Glutamatergic neuron (in vitro differentiated cells): Measurements from ENCODE around the gene C11orf91. TPM values are rescaled to one million over a fixed set of nuclear protein-coding genes. Genes with fewer than 3 reads are reported as not detected.

Source experiments
- DNase-seq: peaks from one replicate; pipeline ENCODE4 v3.0.0; 2022
- H3K27ac Mint-ChIP-seq: one replicate; pipeline ENCODE4 v1.8.0; 2020; ENCODE audit warnings: mild to moderate bottlenecking, mixed read lengths, inconsistent platforms; ENCODE audit not compliant: unreplicated experiment
- H3K27me3 Mint-ChIP-seq: one replicate; pipeline ENCODE4 v1.8.0; 2020; ENCODE audit warnings: mild to moderate bottlenecking, moderate library complexity, mixed read lengths, inconsistent platforms; ENCODE audit not compliant: unreplicated experiment
- H3K36me3 Mint-ChIP-seq: one replicate; pipeline ENCODE4 v1.8.0; 2020; ENCODE audit warnings: mild to moderate bottlenecking, mixed read lengths, inconsistent platforms; ENCODE audit not compliant: unreplicated experiment
- H3K4me1 Mint-ChIP-seq: one replicate; pipeline ENCODE4 v1.8.0; 2020; ENCODE audit warnings: mild to moderate bottlenecking, low read depth, mixed read lengths, inconsistent platforms; ENCODE audit not compliant: unreplicated experiment
- H3K4me3 Mint-ChIP-seq: one replicate; pipeline ENCODE4 v1.8.0; 2020; ENCODE audit warnings: mild to moderate bottlenecking, mixed read lengths, inconsistent platforms; ENCODE audit not compliant: unreplicated experiment
- H3K9me3 Mint-ChIP-seq: one replicate; pipeline ENCODE4 v1.8.0; 2020; ENCODE audit warnings: mild to moderate bottlenecking, moderate library complexity, mixed read lengths, inconsistent platforms; ENCODE audit not compliant: unreplicated experiment
- total RNA-seq: library from RNA; stranded (reverse); fragmentation: NEBNext Ultra II Directional; extraction: Animal tissue kit (Norgen Biotek cat#: 25700); gene quantifications from one replicate; pipeline ENCODE4 v1.2.1, GENCODE V29; 2021; ENCODE audit not compliant: unreplicated experiment
- TF ChIP-seq, protein P1 (sequence below): fragments of 200-600 bp; sonication (generic); IDR thresholded peaks from one replicate; pipeline ENCODE4 v1.5.0; 2021; ENCODE audit not compliant: partially characterized antibody, unreplicated experiment

Gene C11orf91
- total RNA-seq, 1 donor from 2014 or later = not detected

DNA sequence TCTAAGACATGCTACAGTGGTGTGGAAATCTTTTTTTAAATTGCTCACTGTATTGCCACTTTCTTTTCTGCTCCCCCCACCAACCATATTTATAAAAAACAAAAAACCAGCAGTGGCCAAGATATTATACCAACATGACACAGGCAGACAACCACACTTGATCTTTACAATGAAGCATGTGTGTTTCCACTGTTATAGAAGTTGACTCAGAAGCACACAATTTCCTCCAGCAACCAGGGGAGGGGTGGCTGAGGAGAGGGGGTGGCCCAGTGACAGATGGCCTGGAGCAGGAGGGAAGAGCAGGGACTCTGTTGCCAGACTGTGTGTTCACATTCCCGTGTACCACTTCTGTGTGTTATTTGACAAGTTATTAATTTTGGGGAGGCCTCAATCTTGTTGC, 20.8 kb upstream of the C11orf91 start:
- DNase-seq = no peak
- Mint-ChIP-seq H3K4me1 (peaks cover 54% of the 10 kb centered on the region), H3K9me3 (peaks cover 10% of the 10 kb centered on the region), H3K27me3 (peaks cover 10% of the 10 kb centered on the region), H3K27ac (peak overlapping the region; percentile 96), H3K4me3 (peak overlapping the region; percentile 76), H3K36me3 (peaks cover 10% of the 10 kb centered on the region)
- TF ChIP-seq, protein P1, sequence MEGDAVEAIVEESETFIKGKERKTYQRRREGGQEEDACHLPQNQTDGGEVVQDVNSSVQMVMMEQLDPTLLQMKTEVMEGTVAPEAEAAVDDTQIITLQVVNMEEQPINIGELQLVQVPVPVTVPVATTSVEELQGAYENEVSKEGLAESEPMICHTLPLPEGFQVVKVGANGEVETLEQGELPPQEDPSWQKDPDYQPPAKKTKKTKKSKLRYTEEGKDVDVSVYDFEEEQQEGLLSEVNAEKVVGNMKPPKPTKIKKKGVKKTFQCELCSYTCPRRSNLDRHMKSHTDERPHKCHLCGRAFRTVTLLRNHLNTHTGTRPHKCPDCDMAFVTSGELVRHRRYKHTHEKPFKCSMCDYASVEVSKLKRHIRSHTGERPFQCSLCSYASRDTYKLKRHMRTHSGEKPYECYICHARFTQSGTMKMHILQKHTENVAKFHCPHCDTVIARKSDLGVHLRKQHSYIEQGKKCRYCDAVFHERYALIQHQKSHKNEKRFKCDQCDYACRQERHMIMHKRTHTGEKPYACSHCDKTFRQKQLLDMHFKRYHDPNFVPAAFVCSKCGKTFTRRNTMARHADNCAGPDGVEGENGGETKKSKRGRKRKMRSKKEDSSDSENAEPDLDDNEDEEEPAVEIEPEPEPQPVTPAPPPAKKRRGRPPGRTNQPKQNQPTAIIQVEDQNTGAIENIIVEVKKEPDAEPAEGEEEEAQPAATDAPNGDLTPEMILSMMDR = no peak

DNA sequence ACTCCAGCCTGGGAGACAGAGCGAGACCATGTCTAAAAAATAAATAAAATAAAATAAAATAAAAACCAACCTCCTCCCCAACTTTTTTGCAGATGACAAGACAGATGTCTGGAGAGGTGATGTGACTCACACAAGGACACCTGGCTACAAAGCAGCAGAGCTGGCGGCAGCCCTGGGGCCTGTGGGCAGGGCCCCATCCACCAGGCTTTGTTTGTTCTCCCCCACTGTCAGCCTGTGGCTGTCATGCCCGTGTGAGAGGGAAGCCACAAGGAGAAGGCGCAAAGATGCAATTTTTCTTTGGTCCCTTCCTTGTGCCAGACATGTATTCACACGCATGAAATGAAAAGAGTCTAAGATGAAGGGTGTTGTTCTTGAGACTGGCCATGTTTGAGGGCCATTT, 19.0 kb upstream of the C11orf91 start:
- Mint-ChIP-seq H3K4me3 (no peak overlapping the region), H3K27ac (peak overlapping the region; percentile 70), H3K9me3 (peaks cover 10% of the 10 kb centered on the region), H3K36me3 (peaks cover 6% of the 10 kb centered on the region), H3K27me3 (peaks cover 6% of the 10 kb centered on the region), H3K4me1 (peaks cover 45% of the 10 kb centered on the region)
- TF ChIP-seq, protein P1 = no peak
- DNase-seq = no peak

DNA sequence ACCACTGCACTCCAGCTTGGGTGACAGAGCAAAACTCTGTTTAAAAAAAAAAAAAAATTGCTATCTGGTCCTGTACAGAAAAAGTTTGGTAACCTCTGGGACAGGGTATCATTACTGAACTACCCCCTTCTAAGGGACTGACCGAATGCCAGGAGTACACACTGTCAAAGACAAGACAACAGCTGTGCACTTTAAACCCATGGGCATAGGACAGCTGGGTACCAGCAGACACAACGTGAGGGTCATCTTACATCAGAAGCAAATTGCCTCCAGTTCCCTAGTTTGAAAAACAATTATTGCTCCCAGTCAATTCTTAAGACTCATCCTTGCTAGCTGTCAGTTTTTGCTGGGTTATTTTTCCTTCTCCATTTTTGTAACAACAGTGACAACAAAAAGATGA, 17.8 kb upstream of the C11orf91 start:
- no peak for DNase-seq
- H3K36me3 Mint-ChIP-seq = peaks cover 6% of the 10 kb centered on the region
- peaks cover 40% of the 10 kb centered on the region for H3K4me1 Mint-ChIP-seq
- no peak overlapping the region for H3K27ac Mint-ChIP-seq
- H3K9me3 Mint-ChIP-seq = peaks cover 10% of the 10 kb centered on the region
- TF ChIP-seq, protein P1 = no peak
- H3K27me3 Mint-ChIP-seq = peaks cover 6% of the 10 kb centered on the region
- H3K4me3 Mint-ChIP-seq = peak overlapping the region; percentile 63

DNA sequence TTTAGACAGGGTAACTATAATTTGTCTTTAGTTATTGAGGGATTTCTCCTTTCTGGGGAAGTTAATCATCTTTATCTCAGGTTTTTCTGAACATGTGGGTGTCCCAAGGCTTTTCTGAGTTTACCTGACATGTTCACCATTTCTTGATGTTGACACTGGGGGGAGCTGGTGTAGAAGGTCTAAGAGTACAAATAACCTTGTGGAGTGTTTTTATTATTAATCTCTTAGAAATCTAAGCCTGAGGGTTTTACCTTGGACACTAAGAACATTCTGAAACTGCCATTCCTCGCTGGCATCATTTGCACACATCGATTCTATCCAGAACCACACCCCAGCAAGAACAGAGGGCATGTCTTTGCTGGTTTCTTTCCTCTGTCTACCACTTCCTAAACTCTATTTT, 15.6 kb upstream of the C11orf91 start:
- TF ChIP-seq, protein P1 = peak; percentile 13
- peaks cover 4% of the 10 kb centered on the region for H3K9me3 Mint-ChIP-seq
- H3K27me3 Mint-ChIP-seq = no peaks in the 10 kb centered on the region
- H3K27ac Mint-ChIP-seq = no peak overlapping the region
- DNase-seq = no peak
- H3K4me1 Mint-ChIP-seq = peaks cover 20% of the 10 kb centered on the region
- H3K36me3 Mint-ChIP-seq = peaks cover 6% of the 10 kb centered on the region
- H3K4me3 Mint-ChIP-seq = no peak overlapping the region

DNA sequence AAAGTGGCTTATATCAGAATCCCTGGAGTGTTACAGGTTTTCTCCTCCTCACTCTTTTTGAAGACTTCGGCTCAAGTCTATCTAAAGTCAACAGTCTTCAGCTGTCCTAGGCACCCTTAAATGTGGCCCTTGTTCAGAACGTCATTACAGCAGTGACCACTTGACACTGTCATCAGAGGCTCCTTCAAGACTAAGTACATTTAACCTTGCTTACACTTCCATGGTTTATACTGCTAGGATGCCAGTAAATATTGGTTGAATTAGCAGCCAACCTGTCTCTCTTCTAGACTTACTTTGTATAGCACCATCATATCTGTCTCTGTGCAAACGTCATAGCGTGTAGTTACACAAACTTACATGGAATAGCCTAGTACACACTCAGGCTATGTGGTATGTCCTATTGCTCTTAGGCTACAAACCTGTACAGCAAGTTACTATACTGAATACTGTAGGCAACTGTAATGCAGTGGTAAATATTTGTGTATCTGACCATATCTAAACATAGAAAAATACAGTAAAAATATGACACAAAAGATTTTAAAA, 13.3 kb upstream of the C11orf91 start:
- Mint-ChIP-seq H3K27ac (no peak overlapping the region), H3K36me3 (peaks cover 4% of the 10 kb centered on the region), H3K27me3 (no peaks in the 10 kb centered on the region), H3K4me1 (peaks cover 7% of the 10 kb centered on the region), H3K9me3 (peaks cover 2% of the 10 kb centered on the region), H3K4me3 (no peak overlapping the region)
- TF ChIP-seq, protein P1 = no peak
- DNase-seq = no peak
